NCI-H2171 treated with DMSO at 0.1 percent for 48 hours (cell line): ENCODE measurements around the gene LIG1.

Experiments used
- DNase-seq: peaks from one replicate; lab custom pipeline; 2025; lab: John Stamatoyannopoulos, UW

The LIG1 gene

GRCh38 chr19:48181505-48181904, 11.4 kb upstream of the LIG1 start:
- no peak for DNase-seq

GRCh38 chr19:48176226-48176625, 6.1 kb upstream of the LIG1 start:
- no peak for DNase-seq

GRCh38 chr19:48175578-48175977, 5.4 kb upstream of the LIG1 start:
- no peak for DNase-seq

GRCh38 chr19:48174445-48175030, 4.4 kb upstream of the LIG1 start:
- DNase-seq: no peak

- DNase-seq: no peak
Measured at GRCh38 chr19:48171710-48172109, 1.6 kb upstream of the LIG1 start.

GRCh38 chr19:48170817-48171347, 738 bp upstream of the LIG1 start:
- no peak for DNase-seq

GRCh38 chr19:48169578-48169938, 586 bp downstream of the LIG1 start:
- peak; percentile 75 for DNase-seq

GRCh38 chr19:48168689-48169088, 1.5 kb downstream of the LIG1 start:
- no peak for DNase-seq

GRCh38 chr19:48158210-48158790, 11.8 kb downstream of the LIG1 start:
- DNase-seq: no peak

GRCh38 chr19:48154003-48154402, 16.1 kb downstream of the LIG1 start:
- DNase-seq: peak; percentile 4

- DNase-seq: peak; percentile 58
Measured at GRCh38 chr19:48152551-48152950, 17.6 kb downstream of the LIG1 start.

- DNase-seq: no peak
Measured at GRCh38 chr19:48149430-48149829, 20.7 kb downstream of the LIG1 start.

GRCh38 chr19:48148576-48148975, 21.6 kb downstream of the LIG1 start:
- DNase-seq: no peak

GRCh38 chr19:48147597-48148175, 22.5 kb downstream of the LIG1 start:
- DNase-seq: no peak

GRCh38 chr19:48139053-48139452, 31.1 kb downstream of the LIG1 start:
- DNase-seq: no peak

GRCh38 chr19:48137411-48137810, 32.7 kb downstream of the LIG1 start:
- DNase-seq: no peak

- no peak for DNase-seq
Measured at GRCh38 chr19:48136547-48136946, 33.6 kb downstream of the LIG1 start.

- no peak for DNase-seq
Measured at GRCh38 chr19:48135411-48135810, 34.7 kb downstream of the LIG1 start.

- DNase-seq: no peak
Measured at GRCh38 chr19:48133094-48133493, 37.0 kb downstream of the LIG1 start.

- DNase-seq: no peak
Measured at GRCh38 chr19:48127561-48127960, 42.6 kb downstream of the LIG1 start.

- no peak for DNase-seq
Measured at GRCh38 chr19:48123907-48124651, 46.1 kb downstream of the LIG1 start.

GRCh38 chr19:48122421-48122820, 47.7 kb downstream of the LIG1 start:
- no peak for DNase-seq

GRCh38 chr19:48121909-48122371, 48.2 kb downstream of the LIG1 start:
- no peak for DNase-seq
